Neural progenitor cell (in vitro differentiated cells): ENCODE data around the gene BAIAP2. TPM values are rescaled to one million over a fixed set of nuclear protein-coding genes. Genes with fewer than 3 reads are reported as not detected.

Experiments used
- DNase-seq: peaks from one replicate; pipeline ENCODE4 v3.0.0-alpha.2; 2016; ENCODE audit warnings: low spot score
- H2AFZ ChIP-seq: fragments of 200-600 bp; sonication (generic); replicated peaks from 2 replicates; pipeline ENCODE4 v1.6.1; 2016; ENCODE audit warnings: antibody characterized with exemption
- H3F3A ChIP-seq: fragments of 200-600 bp; sonication (generic); 2 replicates; pipeline ENCODE4 v1.6.1; 2016; ENCODE audit warnings: antibody characterized with exemption, low read depth
- H3K27ac ChIP-seq: fragments of 200-600 bp; sonication (generic); 2 replicates; pipeline ENCODE4 v1.5.1; 2016; ENCODE audit warnings: mild to moderate bottlenecking
- H3K27me3 ChIP-seq: fragments of 200-600 bp; sonication (generic); 2 replicates; pipeline ENCODE4 v1.6.1; 2016; ENCODE audit warnings: mild to moderate bottlenecking, moderate library complexity
- H3K36me3 ChIP-seq: fragments of 200-600 bp; sonication (generic); 2 replicates; pipeline ENCODE4 v1.5.1; 2016
- H3K4me1 ChIP-seq: fragments of 200-600 bp; sonication (generic); 2 replicates; pipeline ENCODE4 v1.6.1; 2016; ENCODE audit warnings: mixed run types
- H3K4me2 ChIP-seq: fragments of 200-600 bp; sonication (generic); 2 replicates; pipeline ENCODE4 v1.6.1; 2016
- H3K4me3 ChIP-seq: fragments of 200-600 bp; sonication (generic); 2 replicates; pipeline ENCODE4 v1.5.1; 2016
- H3K79me2 ChIP-seq: fragments of 200-600 bp; sonication (generic); 2 replicates; pipeline ENCODE4 v1.6.1; 2016; ENCODE audit warnings: low read depth
- H3K9ac ChIP-seq: fragments of 200-600 bp; sonication (generic); 2 replicates; pipeline ENCODE4 v1.6.1; 2016
- H3K9me3 ChIP-seq: fragments of 200-600 bp; sonication (generic); 2 replicates; pipeline ENCODE4 v1.5.1; 2016; ENCODE audit warnings: low read depth
- H4K20me1 ChIP-seq: fragments of 200-600 bp; sonication (generic); 2 replicates; pipeline ENCODE4 v1.6.1; 2016; ENCODE audit warnings: low read depth
- H3K27ac Mint-ChIP-seq: 3 replicates; pipeline ENCODE4 v1.8.0; 2021; ENCODE audit warnings: mixed read lengths
- H3K27me3 Mint-ChIP-seq: 2 replicates; pipeline ENCODE4 v1.8.0; 2022; ENCODE audit warnings: low read depth, mild to moderate bottlenecking, inconsistent platforms, moderate library complexity, mixed read lengths; ENCODE audit not compliant: insufficient read depth
- H3K36me3 Mint-ChIP-seq: 3 replicates; pipeline ENCODE4 v1.8.0; 2021; ENCODE audit warnings: mixed read lengths
- H3K4me1 Mint-ChIP-seq: 3 replicates; pipeline ENCODE4 v1.8.0; 2021; ENCODE audit warnings: mixed read lengths
- H3K4me3 Mint-ChIP-seq: 3 replicates; pipeline ENCODE4 v1.8.0; 2021; ENCODE audit warnings: mild to moderate bottlenecking, moderate library complexity, mixed read lengths
- H3K9me3 Mint-ChIP-seq: 3 replicates; pipeline ENCODE4 v1.8.0; 2020; ENCODE audit warnings: mixed read lengths
- CTCF ChIP-seq: fragments of 200-600 bp; sonication (generic); IDR thresholded peaks from 2 replicates; pipeline ENCODE4 v1.5.1; 2017; ENCODE audit warnings: antibody characterized with exemption, mild to moderate bottlenecking
- EZH2 ChIP-seq: fragments of 200-600 bp; sonication (generic); IDR thresholded peaks from 2 replicates; pipeline ENCODE4 v1.6.1; 2017; ENCODE audit warnings: antibody characterized with exemption, mild to moderate bottlenecking, moderate library complexity
- EZH2phosphoT487 ChIP-seq: fragments of 200-600 bp; sonication (generic); IDR thresholded peaks from 2 replicates; pipeline ENCODE4 v1.6.1; 2017; ENCODE audit warnings: antibody characterized with exemption
- total RNA-seq: library from RNA; depleted of rRNA; stranded (reverse); fragments of >200 nt; gene quantifications from 2 replicates; pipeline ENCODE4 v1.2.3, GENCODE V29; 2015; ENCODE audit warnings: low replicate concordance

BAIAP2 gene
- total RNA-seq, 1 donor from 2014 or later, result 15.6 TPM

DNA sequence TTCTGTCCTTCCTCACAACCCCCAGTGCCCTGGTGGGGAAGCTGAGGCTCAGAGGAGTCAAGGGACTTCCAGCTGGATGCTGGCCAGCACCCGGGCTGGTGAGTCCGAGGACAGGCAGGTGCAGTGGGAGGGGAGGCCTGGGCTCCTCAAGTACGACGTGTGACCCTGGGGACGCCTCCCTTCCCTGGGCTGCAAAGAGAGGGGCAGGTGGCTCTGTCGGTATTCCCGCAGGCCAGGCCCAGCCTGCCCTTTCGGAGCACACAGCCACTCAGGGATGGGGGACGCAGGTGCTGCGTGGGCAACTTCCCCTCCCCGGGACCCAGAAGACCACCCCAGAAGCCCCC, 97.2 kb downstream of the BAIAP2 start:
- Histone ChIP-seq H3K36me3 (no peaks in the 10 kb centered on the region), H4K20me1 (no peaks in the 10 kb centered on the region), H3K27me3 (no peaks in the 10 kb centered on the region), H3K4me3 (no peak overlapping the region), H3K9me3 (no peaks in the 10 kb centered on the region), H2AFZ (no peak overlapping the region), H3K4me1 (peaks cover 19% of the 10 kb centered on the region), H3K4me2 (no peak overlapping the region), H3K79me2 (no peaks in the 10 kb centered on the region), H3K9ac (no peak overlapping the region), H3F3A (no peaks in the 10 kb centered on the region), H3K27ac (no peak overlapping the region)
- TF ChIP-seq EZH2phosphoT487 (no peak), CTCF (no peak), EZH2 (no peak)
- Mint-ChIP-seq H3K9me3 (no peaks in the 10 kb centered on the region), H3K27ac (no peak overlapping the region), H3K27me3 (no peaks in the 10 kb centered on the region), H3K4me1 (peaks cover 5% of the 10 kb centered on the region), H3K36me3 (no peaks in the 10 kb centered on the region), H3K4me3 (no peak overlapping the region)
- DNase-seq, result no peak

DNA sequence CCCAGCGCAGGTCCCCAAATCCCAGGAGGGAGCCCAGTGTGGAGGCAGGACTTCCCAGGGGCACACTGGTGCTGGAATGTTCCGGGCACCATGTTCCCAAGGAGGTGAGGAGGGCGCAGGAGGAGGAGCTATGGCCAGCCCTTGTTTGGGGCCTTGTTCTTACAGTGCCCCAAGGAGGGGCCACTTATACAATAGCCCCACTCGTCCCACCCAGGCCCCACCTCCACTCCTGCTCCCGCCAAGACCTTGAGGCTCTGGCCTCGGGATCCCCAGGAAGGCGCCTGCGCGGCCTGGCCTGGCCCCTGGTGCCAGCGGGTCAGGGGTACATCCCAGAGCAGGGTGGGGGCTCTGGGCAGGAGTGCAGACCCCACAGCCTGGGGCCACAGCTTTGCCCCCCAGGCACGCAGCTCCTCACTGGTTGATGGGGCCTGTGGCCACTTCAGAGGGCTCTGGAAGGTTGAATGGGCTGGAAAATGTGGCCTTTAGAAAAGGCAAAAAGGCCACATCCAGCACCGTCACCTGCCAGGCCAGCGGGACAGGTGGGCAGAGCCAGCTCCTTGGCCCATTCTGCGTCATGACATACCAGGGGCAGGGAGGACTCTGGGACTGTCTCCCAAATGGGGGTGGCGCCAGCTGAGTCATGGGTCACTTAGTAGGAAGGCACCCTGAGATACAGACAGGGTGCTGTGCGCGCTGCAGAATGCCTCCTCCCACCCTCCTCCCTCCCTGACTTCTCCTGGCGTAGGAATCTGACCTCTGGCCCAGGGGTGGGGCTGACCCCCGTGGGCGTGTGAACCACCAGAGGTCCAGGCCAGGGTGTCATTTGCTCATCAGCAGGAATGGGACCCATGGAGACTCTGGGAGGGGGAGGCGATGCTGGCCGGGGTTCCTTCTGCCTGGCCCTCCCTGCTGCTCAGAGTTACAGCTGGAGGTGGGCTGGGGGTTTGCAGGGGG, 98.1 kb downstream of the BAIAP2 start:
- H3K27me3 ChIP-seq, result no peaks in the 10 kb centered on the region
- H3K36me3 ChIP-seq, result no peaks in the 10 kb centered on the region
- Mint-ChIP-seq H3K36me3 (no peaks in the 10 kb centered on the region), H3K9me3 (peaks cover under 1% of the 10 kb centered on the region), H3K27ac (no peak overlapping the region), H3K4me1 (peaks cover 3% of the 10 kb centered on the region), H3K27me3 (peaks cover 6% of the 10 kb centered on the region), H3K4me3 (no peak overlapping the region)
- H3K4me2 ChIP-seq, result no peak overlapping the region
- peaks cover 6% of the 10 kb centered on the region for H3F3A ChIP-seq
- H2AFZ ChIP-seq, result no peak overlapping the region
- no peak for DNase-seq
- H3K9me3 ChIP-seq, result no peaks in the 10 kb centered on the region
- peaks cover 19% of the 10 kb centered on the region for H3K4me1 ChIP-seq
- H3K79me2 ChIP-seq, result no peaks in the 10 kb centered on the region
- no peak overlapping the region for H3K9ac ChIP-seq
- no peak overlapping the region for H3K27ac ChIP-seq
- no peak overlapping the region for H3K4me3 ChIP-seq
- TF ChIP-seq EZH2, result no peak
- no peak for TF ChIP-seq CTCF
- no peak for TF ChIP-seq EZH2phosphoT487
- no peaks in the 10 kb centered on the region for H4K20me1 ChIP-seq

DNA sequence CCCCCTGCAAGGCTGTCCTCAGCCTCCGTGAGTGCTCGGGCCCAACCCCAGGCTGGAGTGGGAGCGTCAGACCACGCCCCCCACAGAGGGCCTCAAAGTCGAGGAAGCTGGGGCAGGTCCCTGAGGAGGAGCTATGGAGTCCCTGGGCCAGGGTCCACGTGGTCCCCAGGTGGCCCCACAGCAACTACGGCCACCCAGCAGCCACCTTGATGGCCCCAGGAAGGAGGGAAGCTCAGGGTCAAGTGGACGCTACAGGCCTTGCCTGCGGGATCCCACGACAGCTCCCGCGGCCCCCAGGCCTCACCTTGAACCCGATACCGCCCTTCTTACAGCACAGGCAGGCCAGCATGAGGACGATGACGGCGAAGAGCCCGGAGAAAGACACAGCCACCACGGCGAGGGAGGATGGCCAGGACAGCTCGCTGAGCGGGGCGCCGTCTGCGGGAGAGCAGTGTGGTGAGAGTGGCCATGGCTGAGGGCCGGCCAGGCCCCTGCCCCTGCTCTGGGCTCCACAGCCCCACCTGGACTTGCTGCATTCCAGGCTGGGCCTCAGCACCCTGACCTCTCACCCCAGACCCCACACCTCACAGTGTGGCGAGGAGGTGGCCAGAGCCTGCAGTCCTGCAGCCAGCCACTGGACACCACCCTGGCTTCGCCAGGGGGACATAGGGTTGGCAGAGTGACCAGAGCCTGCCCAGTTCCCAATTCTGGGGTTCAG, 99.3 kb downstream of the BAIAP2 start:
- Mint-ChIP-seq H3K27me3 (peaks cover 15% of the 10 kb centered on the region), H3K36me3 (no peaks in the 10 kb centered on the region), H3K4me1 (peaks cover 5% of the 10 kb centered on the region), H3K4me3 (no peak overlapping the region), H3K27ac (no peak overlapping the region), H3K9me3 (peaks cover 9% of the 10 kb centered on the region)
- Histone ChIP-seq H3K79me2 (no peaks in the 10 kb centered on the region), H3K9me3 (no peaks in the 10 kb centered on the region), H3K4me2 (no peak overlapping the region), H4K20me1 (no peaks in the 10 kb centered on the region), H3K27ac (no peak overlapping the region), H3K9ac (no peak overlapping the region), H3K36me3 (no peaks in the 10 kb centered on the region), H3K27me3 (no peaks in the 10 kb centered on the region), H3K4me1 (peaks cover 19% of the 10 kb centered on the region), H3F3A (peaks cover 15% of the 10 kb centered on the region), H3K4me3 (no peak overlapping the region), H2AFZ (no peak overlapping the region)
- TF ChIP-seq CTCF (no peak), EZH2 (no peak), EZH2phosphoT487 (no peak)
- DNase-seq, result no peak
